MM.1S (cell line): Measurements from ENCODE around the gene RPGRIP1L.

Experiments used
- DNase-seq: peaks from one replicate; pipeline ENCODE4 v3.0.0-alpha.2; 2015
- H2AFZ ChIP-seq: fragments of 300-600 bp; sonication (generic); 2 replicates; pipeline ENCODE4 v1.6.0; 2016; ENCODE audit warnings: antibody characterized with exemption, low read length
- H3F3A ChIP-seq: fragments of 300-600 bp; sonication (generic); 2 replicates; pipeline ENCODE4 v1.6.1; 2016; ENCODE audit warnings: mild to moderate bottlenecking, antibody characterized with exemption, low read length, moderate library complexity, mixed read lengths; ENCODE audit not compliant: insufficient read depth
- H3K27ac ChIP-seq: fragments of 300-600 bp; sonication (generic); 2 replicates; pipeline ENCODE4 v1.5.1; 2016; ENCODE audit warnings: mild to moderate bottlenecking, low read length
- H3K27me3 ChIP-seq: fragments of 300-600 bp; sonication (generic); replicated peaks from 2 replicates; pipeline ENCODE4 v1.6.0; 2016; ENCODE audit warnings: low read length; ENCODE audit not compliant: insufficient read depth
- H3K36me3 ChIP-seq: fragments of 300-600 bp; sonication (generic); replicated peaks from 2 replicates; pipeline ENCODE4 v1.6.1; 2016; ENCODE audit warnings: mild to moderate bottlenecking, low read length, mixed read lengths; ENCODE audit not compliant: insufficient read depth
- H3K4me1 ChIP-seq: fragments of 300-600 bp; sonication (generic); 2 replicates; pipeline ENCODE4 v1.6.1; 2016; ENCODE audit warnings: low read length, mixed read lengths
- H3K4me2 ChIP-seq: fragments of 300-600 bp; sonication (generic); 2 replicates; pipeline ENCODE4 v1.6.0; 2016; ENCODE audit warnings: low read depth, low read length
- H3K4me3 ChIP-seq: fragments of 300-600 bp; sonication (generic); 2 replicates; pipeline ENCODE4 v1.5.1; 2016; ENCODE audit warnings: low read length, mixed read lengths
- H3K79me2 ChIP-seq: fragments of 300-600 bp; sonication (generic); 2 replicates; pipeline ENCODE4 v1.6.1; 2016; ENCODE audit warnings: mixed run types, low read length, mixed read lengths
- H3K9ac ChIP-seq: fragments of 300-600 bp; sonication (generic); 2 replicates; pipeline ENCODE4 v1.6.1; 2016; ENCODE audit warnings: low read length, mixed read lengths
- H3K9me2 ChIP-seq: fragments of 300-600 bp; sonication (generic); replicated peaks from 2 replicates; pipeline ENCODE4 v1.6.1; 2016; ENCODE audit warnings: mild to moderate bottlenecking, low read length, mixed read lengths; ENCODE audit not compliant: insufficient read depth
- H3K9me3 ChIP-seq: fragments of 300-600 bp; sonication (generic); replicated peaks from 2 replicates; pipeline ENCODE4 v1.6.1; 2016; ENCODE audit warnings: mild to moderate bottlenecking, low read length, mixed read lengths; ENCODE audit not compliant: insufficient read depth
- H4K20me1 ChIP-seq: fragments of 300-600 bp; sonication (generic); 2 replicates; pipeline ENCODE4 v1.6.1; 2016; ENCODE audit warnings: mild to moderate bottlenecking, low read length, moderate library complexity, mixed read lengths; ENCODE audit not compliant: insufficient read depth
- CTCF ChIP-seq: fragments of 300-600 bp; sonication (generic); IDR thresholded peaks from 2 replicates; pipeline ENCODE4 v1.5.1; 2016; ENCODE audit warnings: antibody characterized with exemption, low read length, mixed read lengths
- EZH2 ChIP-seq: fragments of 300-600 bp; sonication (generic); optimal IDR thresholded peaks from 2 replicates; pipeline ENCODE3; 2017; ENCODE audit warnings: low read depth, mild to moderate bottlenecking, antibody characterized with exemption, low read length, mixed read lengths
- EZH2phosphoT487 ChIP-seq: fragments of 300-600 bp; sonication (generic); IDR thresholded peaks from 2 replicates; pipeline ENCODE4 v1.6.1; 2018; ENCODE audit warnings: antibody characterized with exemption, low read length

The RPGRIP1L gene

GRCh38 chr16:53636978-53637377 is 66.7 kb downstream of the RPGRIP1L start:
- Histone ChIP-seq H3K4me1 (peaks cover 14% of the 10 kb centered on the region), H3K4me2 (peak overlapping the region; percentile 8; the same call in 1 of the 2 replicates), H3K9ac (no peak overlapping the region), H3K4me3 (no peak overlapping the region), H3K9me2 (no peaks in the 10 kb centered on the region), H3K36me3 (no peaks in the 10 kb centered on the region), H3K79me2 (no peaks in the 10 kb centered on the region), H4K20me1 (no peaks in the 10 kb centered on the region), H3F3A (no peaks in the 10 kb centered on the region), H2AFZ (no peak overlapping the region), H3K27ac (peak overlapping the region; percentile 30; the same call in 1 of the 2 replicates), H3K27me3 (no peaks in the 10 kb centered on the region), H3K9me3 (no peaks in the 10 kb centered on the region)
- DNase-seq = peak; percentile 69
- TF ChIP-seq CTCF (no peak), EZH2 (no peak), EZH2phosphoT487 (no peak)

- TF ChIP-seq EZH2 (no peak), CTCF (no peak), EZH2phosphoT487 (no peak)
- Histone ChIP-seq H3K9me3 (no peaks in the 10 kb centered on the region), H4K20me1 (no peaks in the 10 kb centered on the region), H3F3A (no peaks in the 10 kb centered on the region), H3K9me2 (no peaks in the 10 kb centered on the region), H3K27me3 (no peaks in the 10 kb centered on the region), H3K4me1 (peaks cover 11% of the 10 kb centered on the region), H3K36me3 (no peaks in the 10 kb centered on the region), H3K79me2 (no peaks in the 10 kb centered on the region), H2AFZ (no peak overlapping the region), H3K27ac (no peak overlapping the region), H3K4me2 (no peak overlapping the region), H3K4me3 (no peak overlapping the region), H3K9ac (no peak overlapping the region)
- DNase-seq = no peak
Measured at GRCh38 chr16:53632526-53632925, 71.1 kb downstream of the RPGRIP1L start.

- H3K9me2 ChIP-seq = no peaks in the 10 kb centered on the region
- no peak for DNase-seq
Measured at GRCh38 chr16:53631236-53632025, 72.2 kb downstream of the RPGRIP1L start.

More at GRCh38 chr16:53631236-53632025, 72.2 kb downstream of the RPGRIP1L start:
- no peaks in the 10 kb centered on the region for H3K9me3 ChIP-seq
- H3K4me1 ChIP-seq = peaks cover 6% of the 10 kb centered on the region
- no peaks in the 10 kb centered on the region for H3K79me2 ChIP-seq
- no peak overlapping the region for H3K9ac ChIP-seq
- H3K4me3 ChIP-seq = no peak overlapping the region
- no peaks in the 10 kb centered on the region for H4K20me1 ChIP-seq
- no peak overlapping the region for H3K27ac ChIP-seq
- no peak overlapping the region for H2AFZ ChIP-seq
- TF ChIP-seq CTCF (no peak; the same call in 1 of the 2 replicates), EZH2phosphoT487 (no peak), EZH2 (no peak)
- H3K27me3 ChIP-seq = no peaks in the 10 kb centered on the region
- H3K4me2 ChIP-seq = no peak overlapping the region
- no peaks in the 10 kb centered on the region for H3F3A ChIP-seq
- H3K36me3 ChIP-seq = no peaks in the 10 kb centered on the region
